NCI-H82 treated with DMSO at 0.1 percent for 48 hours (cell line): Measurements from ENCODE around the gene MRPL44.

Experiments
- DNase-seq: peaks from one replicate; lab custom pipeline; 2025; ENCODE audit not compliant: unreplicated experiment; lab: John Stamatoyannopoulos, UW

Gene MRPL44

GRCh38 chr2:223957092-223957851 is at the start of gene MRPL44:
Gene MRPL44 (plus strand): TSS chr2:223957463. CDS start chr2:223957473, 10 bp downstream.
- DNase-seq = peak; percentile 82

- no peak for DNase-seq
These were observed 48.8 kb upstream of the MRPL44 start for GRCh38 chr2:223908304-223908998.

- DNase-seq = no peak
These were observed 48.1 kb upstream of the MRPL44 start for GRCh38 chr2:223909001-223909741.

- DNase-seq = no peak
These were observed 42.9 kb upstream of the MRPL44 start for GRCh38 chr2:223914324-223914723.

- DNase-seq = no peak
These were observed 42.2 kb upstream of the MRPL44 start for GRCh38 chr2:223915071-223915470.

GRCh38 chr2:223916181-223916920 is 40.9 kb upstream of the MRPL44 start:
- no peak for DNase-seq

GRCh38 chr2:223918671-223919134 is 38.6 kb upstream of the MRPL44 start:
- DNase-seq = no peak

- DNase-seq = no peak
These were observed 37.2 kb upstream of the MRPL44 start for GRCh38 chr2:223920109-223920508.

GRCh38 chr2:223921204-223921603 is 36.1 kb upstream of the MRPL44 start:
- DNase-seq = no peak

- no peak for DNase-seq
These were observed 35.0 kb upstream of the MRPL44 start for GRCh38 chr2:223922308-223922707.

GRCh38 chr2:223923976-223924375 is 33.3 kb upstream of the MRPL44 start:
- no peak for DNase-seq

- DNase-seq = no peak
These were observed 32.2 kb upstream of the MRPL44 start for GRCh38 chr2:223925106-223925505.

GRCh38 chr2:223928113-223929006 is 28.9 kb upstream of the MRPL44 start:
- DNase-seq = no peak

GRCh38 chr2:223929571-223930102 is 27.6 kb upstream of the MRPL44 start:
- no peak for DNase-seq

GRCh38 chr2:223930103-223930976 is 26.9 kb upstream of the MRPL44 start:
- no peak for DNase-seq

- no peak for DNase-seq
These were observed 24.2 kb upstream of the MRPL44 start for GRCh38 chr2:223932816-223933800.

GRCh38 chr2:223934870-223935269 is 22.4 kb upstream of the MRPL44 start:
- DNase-seq = no peak
